Activated CD4-positive, alpha-beta T cell treated with anti-CD3 and anti-CD28 coated beads, Interleukin-2, amount 50 U/mL, for 16 hours (primary cell): Measurements from ENCODE around the gene ACTN4.

Source experiments
- DNase-seq: peaks from one replicate; pipeline ENCODE4 v3.0.0-alpha.2; 2020

The ACTN4 gene

GRCh38 chr19:38712161-38712748, 64.8 kb downstream of the ACTN4 start:
- no peak for DNase-seq

GRCh38 chr19:38713227-38713649, 65.8 kb downstream of the ACTN4 start:
- no peak for DNase-seq

- DNase-seq = no peak
Observed at GRCh38 chr19:38713865-38714264, 66.4 kb downstream of the ACTN4 start.

GRCh38 chr19:38714354-38714778, 66.9 kb downstream of the ACTN4 start:
- DNase-seq = no peak

- no peak for DNase-seq
Observed at GRCh38 chr19:38715555-38715954, 68.1 kb downstream of the ACTN4 start.

- DNase-seq = no peak
Observed at GRCh38 chr19:38717051-38717450, 69.6 kb downstream of the ACTN4 start.

GRCh38 chr19:38717855-38718254, 70.4 kb downstream of the ACTN4 start:
- no peak for DNase-seq

- no peak for DNase-seq
Observed at GRCh38 chr19:38718747-38719543, 71.5 kb downstream of the ACTN4 start.

- DNase-seq = no peak
Observed at GRCh38 chr19:38719761-38720558, 72.5 kb downstream of the ACTN4 start.

GRCh38 chr19:38720559-38721236, 73.2 kb downstream of the ACTN4 start:
- no peak for DNase-seq

GRCh38 chr19:38721496-38721895, 74.0 kb downstream of the ACTN4 start:
- DNase-seq = no peak

GRCh38 chr19:38721979-38722773, 74.7 kb downstream of the ACTN4 start:
- no peak for DNase-seq

GRCh38 chr19:38722947-38723605, 75.6 kb downstream of the ACTN4 start:
- no peak for DNase-seq

- DNase-seq = no peak
Observed at GRCh38 chr19:38723606-38723965, 76.1 kb downstream of the ACTN4 start.

GRCh38 chr19:38723990-38724854, 76.8 kb downstream of the ACTN4 start:
- no peak for DNase-seq

GRCh38 chr19:38725469-38726283, 78.2 kb downstream of the ACTN4 start:
- no peak for DNase-seq

GRCh38 chr19:38726284-38726673, 78.8 kb downstream of the ACTN4 start:
- DNase-seq = no peak

GRCh38 chr19:38726761-38727301, 79.4 kb downstream of the ACTN4 start:
- DNase-seq = no peak

GRCh38 chr19:38727306-38727867, 79.9 kb downstream of the ACTN4 start:
- DNase-seq = no peak
